K562 (cell line): ENCODE measurements around the gene SPIB. TPM values are rescaled to one million over a fixed set of nuclear protein-coding genes. Genes with fewer than 3 reads are reported as not detected.
A peak's percentile ranks its signal among the peaks of the same experiment; 100 is the strongest.

Experiments used
- ARID1B ChIP-seq: fragments of 450-650 bp; IDR thresholded peaks from 2 replicates; pipeline ENCODE4 v1.6.1; 2016; ENCODE audit warnings: antibody characterized with exemption, mild to moderate bottlenecking, inconsistent platforms
- GTF2F1 ChIP-seq: IDR thresholded peaks from 2 replicates; pipeline ENCODE4 v1.6.1; 2011; ENCODE audit warnings: low read depth, low read length, improper control_type of control experiment
- HCFC1 ChIP-seq: IDR thresholded peaks from 2 replicates; pipeline ENCODE4 v1.6.1; 2012; ENCODE audit warnings: low read depth, low read length, improper control_type of control experiment
- NUFIP1 ChIP-seq: fragments of 450-650 bp; IDR thresholded peaks from 2 replicates; pipeline ENCODE4 v1.6.1; 2018; ENCODE audit not compliant: partially characterized antibody
- POLR2G ChIP-seq: fragments of 200-400 bp; formaldehyde crosslinking; IDR thresholded peaks from 2 replicates; pipeline ENCODE4 v1.6.1; 2017; ENCODE audit warnings: low read depth, mild to moderate bottlenecking, antibody characterized with exemption, low read length, moderate library complexity
- YY1 ChIP-seq, 3 experiments: IDR thresholded peaks; 2 replicates each; pipeline ENCODE4 v1.6.1; 2011; ENCODE audit warnings: low read length in 2 of 3, mild to moderate bottlenecking in 2 of 3, moderate library complexity in 2 of 3, borderline replicate concordance in 1 of 3, control low read depth in 1 of 3, low read depth in 1 of 3; ENCODE audit not compliant: insufficient read depth in 3 of 3, insufficient replicate concordance in 2 of 3, control insufficient read depth in 1 of 3, insufficient read length in 1 of 3; ENCODE audit errors: extremely low read depth in 1 of 3
- ZFP30 ChIP-seq: fragments of 250-450 bp; sonication (Bioruptor Pico); IDR thresholded peaks from 2 replicates; pipeline ENCODE4 v1.8.0; 2022; ENCODE audit warnings: moderate library complexity, mild to moderate bottlenecking, inconsistent platforms, borderline replicate concordance
- ZNF134 ChIP-seq: fragments of 250-450 bp; sonication (Bioruptor Pico); conservative IDR thresholded peaks from 2 replicates; pipeline ENCODE4 v1.4.0; 2020
- ZNF175 ChIP-seq: fragments of 200-800 bp; sonication (Bioruptor generic); IDR thresholded peaks from 2 replicates; pipeline ENCODE4 v1.6.1; 2016; ENCODE audit warnings: low read depth, mild to moderate bottlenecking, missing genetic modification characterization, missing compliant biosample characterization
- ZNF274 ChIP-seq: IDR thresholded peaks from 2 replicates; pipeline ENCODE4 v1.6.1; 2011; ENCODE audit warnings: low read depth, mild to moderate bottlenecking, low read length, moderate library complexity, borderline replicate concordance
- ZNF354B ChIP-seq: fragments of 250-450 bp; sonication (Bioruptor Pico); IDR thresholded peaks from 2 replicates; pipeline ENCODE4 v1.4.0; 2020
- polyA plus RNA-seq, 8 experiments: library from polyadenylated mRNA; depleted of rRNA in 4 of 8; stranded (reverse) in 5 of 8; unstranded in 3 of 8; fragments of >200 nt; fragmentation: Nextera tagmentation in 2 of 8; fragmentation: Illumina TruSeq in 1 of 8; extraction: Ambion mirVana in 2 of 8; extraction: Trizol in 1 of 8; gene quantifications; 2 replicates each; pipeline versions ENCODE4 v1.2.1 to v1.2.3, GENCODE V29; 2011 to 2014; ENCODE audit warnings: inconsistent platforms in 1 of 8, missing spikeins in 1 of 8
- total RNA-seq, 7 experiments: library from RNA; depleted of rRNA in 6 of 7; stranded (reverse); fragments of >200 nt in 6 of 7; fragmentation: Illumina TruSeq in 2 of 7; extraction: Trizol in 2 of 7; gene quantifications; 2 replicates each; pipeline versions ENCODE4 v1.2.1 to v1.2.3, GENCODE V29; 2011 to 2021; ENCODE audit warnings: low replicate concordance in 1 of 7
- TF ChIP-seq, protein P1 (sequence below): sonication (generic); formaldehyde crosslinking; IDR thresholded peaks from 2 replicates; pipeline ENCODE4 v1.8.0; 2022; ENCODE audit warnings: missing genetic modification reagents, mild to moderate bottlenecking, moderate library complexity, borderline replicate concordance
- TF ChIP-seq, protein P2 (sequence below), 2 experiments: fragments of 450-650 bp in 1 of 2; IDR thresholded peaks; 2 replicates each; pipeline ENCODE4 v1.6.1; 2011 to 2017; ENCODE audit warnings: low read depth in 2 of 2, antibody characterized with exemption in 1 of 2, borderline replicate concordance in 1 of 2, low read length in 1 of 2, mild to moderate bottlenecking in 1 of 2, mixed read lengths in 1 of 2; ENCODE audit not compliant: control insufficient read depth in 1 of 2
- TF ChIP-seq, protein P3 (sequence below): IDR thresholded peaks from 2 replicates; pipeline ENCODE4 v1.6.1; 2016; ENCODE audit warnings: missing genetic modification characterization, missing compliant biosample characterization
- TF ChIP-seq, protein P4 (sequence below): fragments of 450-650 bp; formaldehyde crosslinking; IDR thresholded peaks from 2 replicates; pipeline ENCODE4 v1.4.0; 2022; ENCODE audit warnings: missing genetic modification characterization

Gene SPIB
- total and polyA plus RNA-seq, 9 of the 15 experiments (the other 6 are each of a cell fraction or from before 2014, with no cell fraction given): 0.06 to 1.0 (median 0.43) TPM; not detected in 1

DNA sequence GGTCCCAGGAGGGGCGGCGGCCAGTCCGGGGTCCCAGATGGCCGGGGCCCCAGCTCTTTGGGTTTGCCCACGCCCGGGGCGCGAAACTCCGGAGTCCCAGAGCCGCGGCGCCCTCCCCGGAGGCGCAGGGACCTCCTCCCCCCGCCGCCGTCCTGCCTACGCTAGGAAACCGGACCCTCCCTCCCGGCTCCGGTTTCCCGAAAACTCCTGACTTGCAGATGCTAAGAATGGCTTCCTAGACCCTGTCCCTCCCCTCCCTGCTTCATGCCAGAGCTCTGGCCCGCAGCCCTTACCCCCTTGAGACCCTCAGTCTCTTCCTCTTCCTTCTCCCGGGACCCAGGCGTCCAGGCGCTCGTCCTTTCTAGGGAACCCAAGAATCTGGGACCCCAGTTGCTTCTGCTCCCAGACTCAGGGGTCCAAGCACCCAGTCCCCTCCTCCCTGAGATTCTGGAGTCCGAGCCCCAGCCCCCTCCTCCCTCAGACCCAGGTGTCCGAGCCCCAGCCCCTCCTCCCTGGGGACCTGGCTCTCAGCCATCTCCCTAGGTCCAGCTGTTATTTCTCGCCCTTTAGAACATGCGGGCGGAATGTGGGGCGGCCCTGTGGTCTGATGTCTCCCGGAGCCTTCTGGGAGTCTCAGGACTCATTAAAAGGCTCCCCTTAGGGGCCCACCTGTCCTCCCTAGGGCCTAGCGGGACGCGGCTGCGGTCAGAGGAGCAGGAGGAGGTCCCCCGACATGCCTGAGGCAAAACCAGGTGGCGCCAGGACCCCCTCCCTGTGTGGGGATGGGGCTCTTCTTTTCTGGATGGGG is 13.7 kb downstream of the SPIB start, which contains the start of gene MYBPC2 (continued):
- TF ChIP-seq POLR2G (no peak), NUFIP1 (no peak), ZNF274 (no peak), ARID1B (no peak), YY1 (IDR thresholded peaks at IDR 0.05; ENCODE audit: borderline replicate concordance in 1 of 3, control insufficient read depth in 1 of 3, extremely low read depth in 1 of 3, insufficient read depth in 3 of 3, insufficient read length in 1 of 3, insufficient replicate concordance in 2 of 3, low read depth in 1 of 3, low read length in 2 of 3) (no peak), ZNF354B (no peak), ZFP30 (CRISPR knock-in tag) (no peak), GTF2F1 (no peak), ZNF175 (CRISPR knock-in tag) (no peak), HCFC1 (no peak), ZNF134 (CRISPR knock-in tag) (no peak)
- TF ChIP-seq, protein P1, sequence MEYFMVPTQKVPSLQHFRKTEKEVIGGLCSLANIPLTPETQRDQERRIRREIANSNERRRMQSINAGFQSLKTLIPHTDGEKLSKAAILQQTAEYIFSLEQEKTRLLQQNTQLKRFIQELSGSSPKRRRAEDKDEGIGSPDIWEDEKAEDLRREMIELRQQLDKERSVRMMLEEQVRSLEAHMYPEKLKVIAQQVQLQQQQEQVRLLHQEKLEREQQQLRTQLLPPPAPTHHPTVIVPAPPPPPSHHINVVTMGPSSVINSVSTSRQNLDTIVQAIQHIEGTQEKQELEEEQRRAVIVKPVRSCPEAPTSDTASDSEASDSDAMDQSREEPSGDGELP (CRISPR knock-in tag): peak; percentile 76
- TF ChIP-seq, protein P2, sequence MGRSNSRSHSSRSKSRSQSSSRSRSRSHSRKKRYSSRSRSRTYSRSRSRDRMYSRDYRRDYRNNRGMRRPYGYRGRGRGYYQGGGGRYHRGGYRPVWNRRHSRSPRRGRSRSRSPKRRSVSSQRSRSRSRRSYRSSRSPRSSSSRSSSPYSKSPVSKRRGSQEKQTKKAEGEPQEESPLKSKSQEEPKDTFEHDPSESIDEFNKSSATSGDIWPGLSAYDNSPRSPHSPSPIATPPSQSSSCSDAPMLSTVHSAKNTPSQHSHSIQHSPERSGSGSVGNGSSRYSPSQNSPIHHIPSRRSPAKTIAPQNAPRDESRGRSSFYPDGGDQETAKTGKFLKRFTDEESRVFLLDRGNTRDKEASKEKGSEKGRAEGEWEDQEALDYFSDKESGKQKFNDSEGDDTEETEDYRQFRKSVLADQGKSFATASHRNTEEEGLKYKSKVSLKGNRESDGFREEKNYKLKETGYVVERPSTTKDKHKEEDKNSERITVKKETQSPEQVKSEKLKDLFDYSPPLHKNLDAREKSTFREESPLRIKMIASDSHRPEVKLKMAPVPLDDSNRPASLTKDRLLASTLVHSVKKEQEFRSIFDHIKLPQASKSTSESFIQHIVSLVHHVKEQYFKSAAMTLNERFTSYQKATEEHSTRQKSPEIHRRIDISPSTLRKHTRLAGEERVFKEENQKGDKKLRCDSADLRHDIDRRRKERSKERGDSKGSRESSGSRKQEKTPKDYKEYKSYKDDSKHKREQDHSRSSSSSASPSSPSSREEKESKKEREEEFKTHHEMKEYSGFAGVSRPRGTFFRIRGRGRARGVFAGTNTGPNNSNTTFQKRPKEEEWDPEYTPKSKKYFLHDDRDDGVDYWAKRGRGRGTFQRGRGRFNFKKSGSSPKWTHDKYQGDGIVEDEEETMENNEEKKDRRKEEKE (IDR thresholded peaks at IDR 0.05; ENCODE audit: borderline replicate concordance in 1 of 2, control insufficient read depth in 1 of 2, low read depth in 2 of 2, low read length in 1 of 2): no peak
- TF ChIP-seq, protein P3, sequence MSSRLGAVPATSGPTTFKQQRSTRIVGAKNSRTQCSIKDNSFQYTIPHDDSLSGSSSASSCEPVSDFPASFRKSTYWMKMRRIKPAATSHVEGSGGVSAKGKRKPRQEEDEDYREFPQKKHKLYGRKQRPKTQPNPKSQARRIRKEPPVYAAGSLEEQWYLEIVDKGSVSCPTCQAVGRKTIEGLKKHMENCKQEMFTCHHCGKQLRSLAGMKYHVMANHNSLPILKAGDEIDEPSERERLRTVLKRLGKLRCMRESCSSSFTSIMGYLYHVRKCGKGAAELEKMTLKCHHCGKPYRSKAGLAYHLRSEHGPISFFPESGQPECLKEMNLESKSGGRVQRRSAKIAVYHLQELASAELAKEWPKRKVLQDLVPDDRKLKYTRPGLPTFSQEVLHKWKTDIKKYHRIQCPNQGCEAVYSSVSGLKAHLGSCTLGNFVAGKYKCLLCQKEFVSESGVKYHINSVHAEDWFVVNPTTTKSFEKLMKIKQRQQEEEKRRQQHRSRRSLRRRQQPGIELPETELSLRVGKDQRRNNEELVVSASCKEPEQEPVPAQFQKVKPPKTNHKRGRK (tag): no peak
- TF ChIP-seq, protein P4, sequence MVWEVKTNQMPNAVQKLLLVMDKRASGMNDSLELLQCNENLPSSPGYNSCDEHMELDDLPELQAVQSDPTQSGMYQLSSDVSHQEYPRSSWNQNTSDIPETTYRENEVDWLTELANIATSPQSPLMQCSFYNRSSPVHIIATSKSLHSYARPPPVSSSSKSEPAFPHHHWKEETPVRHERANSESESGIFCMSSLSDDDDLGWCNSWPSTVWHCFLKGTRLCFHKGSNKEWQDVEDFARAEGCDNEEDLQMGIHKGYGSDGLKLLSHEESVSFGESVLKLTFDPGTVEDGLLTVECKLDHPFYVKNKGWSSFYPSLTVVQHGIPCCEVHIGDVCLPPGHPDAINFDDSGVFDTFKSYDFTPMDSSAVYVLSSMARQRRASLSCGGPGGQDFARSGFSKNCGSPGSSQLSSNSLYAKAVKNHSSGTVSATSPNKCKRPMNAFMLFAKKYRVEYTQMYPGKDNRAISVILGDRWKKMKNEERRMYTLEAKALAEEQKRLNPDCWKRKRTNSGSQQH (CRISPR knock-in tag): no peak
